Measurements from ENCODE around the gene NR2E1. TPM values are rescaled to one million over a fixed set of nuclear protein-coding genes. Genes with fewer than 3 reads are reported as not detected.

Gene NR2E1
- total and polyA plus RNA-seq, 2 of the 4 experiments (the other 2 are of a cell fraction): not detected

DNA sequence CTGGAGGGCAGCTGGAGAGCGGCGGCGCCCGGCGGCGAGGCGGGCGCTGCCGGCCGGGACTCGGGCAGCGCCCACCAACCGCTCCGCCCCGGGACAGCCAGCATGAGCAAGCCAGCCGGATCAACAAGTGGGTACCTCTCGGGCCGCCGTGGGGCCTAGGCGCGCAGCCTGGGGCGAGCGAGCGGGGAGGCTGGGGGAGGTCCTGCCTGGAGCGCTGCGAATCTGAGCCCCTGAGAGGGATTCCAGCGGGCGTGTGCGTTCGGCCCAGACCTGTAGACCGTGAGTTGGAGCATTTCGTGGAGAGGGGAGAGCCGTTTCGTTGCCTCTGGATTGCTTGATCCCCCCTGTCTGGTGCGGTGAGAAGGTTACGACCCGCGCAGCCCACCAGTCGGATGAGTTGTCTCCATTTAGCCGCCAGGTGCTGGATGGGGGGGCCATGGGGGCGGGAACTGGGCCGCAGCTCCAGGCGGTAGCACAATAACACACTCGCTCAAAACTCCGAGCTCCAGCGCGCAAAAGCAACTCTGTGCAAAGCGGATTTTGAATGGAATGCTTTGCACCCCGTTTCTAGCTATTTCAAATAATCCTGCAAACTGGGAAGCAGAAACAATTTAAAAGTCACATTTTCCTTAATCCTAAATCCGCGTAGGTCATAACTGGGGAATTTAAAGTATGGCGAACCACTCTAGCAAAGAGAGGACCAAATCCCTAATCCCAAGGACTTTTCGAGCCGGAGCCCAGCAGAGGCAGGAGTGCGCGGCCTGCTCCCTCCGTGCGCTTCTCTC lies 1.0 kb downstream of the NR2E1 start:
- no peak overlapping the region for H3K56ac ChIP-seq (ENCODE audit: extremely low read depth, insufficient read depth, low read length)
- H2AK9ac ChIP-seq (replicated peaks; ENCODE audit: low read depth, low read length, poor library complexity): no peak overlapping the region
- no peaks in the 10 kb centered on the region; the same call in 1 of the 2 replicates for H3K9me1 ChIP-seq (ENCODE audit: insufficient read depth, low read length)
- H2BK120ac ChIP-seq (ENCODE audit: low read depth, low read length): no peak overlapping the region
- H2BK15ac ChIP-seq (ENCODE audit: low read depth, low read length): no peak overlapping the region
- BruUV-seq (replicated peaks): no TSS peak
- no peak overlapping the region for H3K9ac ChIP-seq (ENCODE audit: low read depth, low read length)
- intact Hi-C loops (cut with micrococcal nuclease): no loop called here
- no peaks in the 10 kb centered on the region for H3K36me3 ChIP-seq (ENCODE audit: control insufficient read depth, insufficient read depth, low read length)
- H3K23ac ChIP-seq (ENCODE audit: low read depth, low read length): no peak overlapping the region
- peaks cover 100% of the 10 kb centered on the region for H3K27me3 ChIP-seq (ENCODE audit: control insufficient read depth, insufficient read depth, low read length)
- no peak overlapping the region for H2BK20ac ChIP-seq (ENCODE audit: low read depth, low read length)
- peaks cover 7% of the 10 kb centered on the region for H3K9me3 ChIP-seq (ENCODE audit: control insufficient read depth, insufficient read depth, low read length)
- H4K5ac ChIP-seq (ENCODE audit: low read depth, low read length): no peak overlapping the region
- DNase-seq (no peak), ATAC-seq (ENCODE audit: low read depth) (no peak)
- WGBS, 2 experiments (ENCODE audit: extremely low coverage in 2 of 2, insufficient read length in 1 of 2): 2% methylated on average over 17 of the region's 58 CpGs; no CpG with 5 or more reads in 1 of the 2 experiments
- no peak overlapping the region for H3K4me3 ChIP-seq (ENCODE audit: insufficient read depth, low read depth, low read length)
- H3K4me1 ChIP-seq (ENCODE audit: control insufficient read depth, insufficient read depth, low read length): no peaks in the 10 kb centered on the region; the same call in 1 of the 2 replicates
- CTCF ChIA-PET: no interaction called here
- POLR2A ChIA-PET (ENCODE audit: unreplicated experiment): no interaction called here
- H3K18ac ChIP-seq (ENCODE audit: low read depth, low read length): no peak overlapping the region
- in situ Hi-C loops (cut with MboI; ENCODE audit: low sequenced_read_pairs): no loop called here
- no peak overlapping the region for H3K27ac ChIP-seq (ENCODE audit: insufficient read depth, low read length)
- no peak overlapping the region for H3K4me2 ChIP-seq (ENCODE audit: low read depth, low read length)
- H4K8ac ChIP-seq (ENCODE audit: low read depth in 2 of 2, low read length in 2 of 2): no peak overlapping the region
- no peaks in the 10 kb centered on the region; the same call in none of the 2 replicates for H4K20me1 ChIP-seq (ENCODE audit: insufficient read depth, low read length)
- H3K79me1 ChIP-seq (ENCODE audit: low read depth in 1 of 2, low read length in 2 of 2): no peaks in the 10 kb centered on the region
- TF ChIP-seq NFE2L2 (IDR thresholded peaks at IDR 0.05; ENCODE audit: low read depth, low read length): no peak
- TF ChIP-seq, protein P1, sequence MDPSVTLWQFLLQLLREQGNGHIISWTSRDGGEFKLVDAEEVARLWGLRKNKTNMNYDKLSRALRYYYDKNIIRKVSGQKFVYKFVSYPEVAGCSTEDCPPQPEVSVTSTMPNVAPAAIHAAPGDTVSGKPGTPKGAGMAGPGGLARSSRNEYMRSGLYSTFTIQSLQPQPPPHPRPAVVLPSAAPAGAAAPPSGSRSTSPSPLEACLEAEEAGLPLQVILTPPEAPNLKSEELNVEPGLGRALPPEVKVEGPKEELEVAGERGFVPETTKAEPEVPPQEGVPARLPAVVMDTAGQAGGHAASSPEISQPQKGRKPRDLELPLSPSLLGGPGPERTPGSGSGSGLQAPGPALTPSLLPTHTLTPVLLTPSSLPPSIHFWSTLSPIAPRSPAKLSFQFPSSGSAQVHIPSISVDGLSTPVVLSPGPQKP (IDR thresholded peaks at IDR 0.05; ENCODE audit: borderline replicate concordance, low read depth, low read length): no peak
- no peak for TF ChIP-seq RAD21 (IDR thresholded peaks at IDR 0.05; ENCODE audit: low read length)
- no peak for TF ChIP-seq CHD1 (IDR thresholded peaks at IDR 0.05; ENCODE audit: low read depth, low read length)
- no peak for TF ChIP-seq MXI1 (IDR thresholded peaks at IDR 0.05; ENCODE audit: borderline replicate concordance, low read depth, low read length)
- TF ChIP-seq FOS (IDR thresholded peaks at IDR 0.05; ENCODE audit: low read depth, low read length): no peak
- TF ChIP-seq, protein P2, sequence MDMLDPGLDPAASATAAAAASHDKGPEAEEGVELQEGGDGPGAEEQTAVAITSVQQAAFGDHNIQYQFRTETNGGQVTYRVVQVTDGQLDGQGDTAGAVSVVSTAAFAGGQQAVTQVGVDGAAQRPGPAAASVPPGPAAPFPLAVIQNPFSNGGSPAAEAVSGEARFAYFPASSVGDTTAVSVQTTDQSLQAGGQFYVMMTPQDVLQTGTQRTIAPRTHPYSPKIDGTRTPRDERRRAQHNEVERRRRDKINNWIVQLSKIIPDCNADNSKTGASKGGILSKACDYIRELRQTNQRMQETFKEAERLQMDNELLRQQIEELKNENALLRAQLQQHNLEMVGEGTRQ (IDR thresholded peaks at IDR 0.05; ENCODE audit: low read depth, low read length): no peak
- TF ChIP-seq BHLHE40 (IDR thresholded peaks at IDR 0.05; ENCODE audit: low read depth, low read length): no peak
- no peak for TF ChIP-seq CEBPB (IDR thresholded peaks at IDR 0.05; ENCODE audit: low read depth, low read length)
- no peak for TF ChIP-seq RCOR1 (IDR thresholded peaks at IDR 0.05; ENCODE audit: insufficient replicate concordance, low read length)
- TF ChIP-seq, protein P3, sequence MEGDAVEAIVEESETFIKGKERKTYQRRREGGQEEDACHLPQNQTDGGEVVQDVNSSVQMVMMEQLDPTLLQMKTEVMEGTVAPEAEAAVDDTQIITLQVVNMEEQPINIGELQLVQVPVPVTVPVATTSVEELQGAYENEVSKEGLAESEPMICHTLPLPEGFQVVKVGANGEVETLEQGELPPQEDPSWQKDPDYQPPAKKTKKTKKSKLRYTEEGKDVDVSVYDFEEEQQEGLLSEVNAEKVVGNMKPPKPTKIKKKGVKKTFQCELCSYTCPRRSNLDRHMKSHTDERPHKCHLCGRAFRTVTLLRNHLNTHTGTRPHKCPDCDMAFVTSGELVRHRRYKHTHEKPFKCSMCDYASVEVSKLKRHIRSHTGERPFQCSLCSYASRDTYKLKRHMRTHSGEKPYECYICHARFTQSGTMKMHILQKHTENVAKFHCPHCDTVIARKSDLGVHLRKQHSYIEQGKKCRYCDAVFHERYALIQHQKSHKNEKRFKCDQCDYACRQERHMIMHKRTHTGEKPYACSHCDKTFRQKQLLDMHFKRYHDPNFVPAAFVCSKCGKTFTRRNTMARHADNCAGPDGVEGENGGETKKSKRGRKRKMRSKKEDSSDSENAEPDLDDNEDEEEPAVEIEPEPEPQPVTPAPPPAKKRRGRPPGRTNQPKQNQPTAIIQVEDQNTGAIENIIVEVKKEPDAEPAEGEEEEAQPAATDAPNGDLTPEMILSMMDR (conservative IDR thresholded peaks at IDR 0.05; ENCODE audit: low read depth, low read length): no peak
- no peak for TF ChIP-seq RFX5 (IDR thresholded peaks at IDR 0.05; ENCODE audit: low read depth, low read length)
- no peak for TF ChIP-seq POLR2A (IDR thresholded peaks at IDR 0.05; ENCODE audit: low read depth, low read length)
- no peak for TF ChIP-seq SMC3 (IDR thresholded peaks at IDR 0.05; ENCODE audit: low read depth, low read length)
- no peak for TF ChIP-seq MAFK (IDR thresholded peaks at IDR 0.05; ENCODE audit: low read depth, low read length)
- TF ChIP-seq MAZ (IDR thresholded peaks at IDR 0.05; ENCODE audit: borderline replicate concordance, low read depth, low read length): no peak
- H2AFZ ChIP-seq (replicated peaks; ENCODE audit: low read length, poor library complexity): peak overlapping the region; percentile 43
- no peak overlapping the region for H2AK5ac ChIP-seq (ENCODE audit: low read depth, low read length)
- no peak overlapping the region for H4K91ac ChIP-seq (ENCODE audit: insufficient read depth, low read depth, low read length)
- no peak overlapping the region for H3K4ac ChIP-seq (ENCODE audit: low read depth, low read length)
- H3K14ac ChIP-seq (replicated peaks; ENCODE audit: low read depth, low read length): no peak overlapping the region
- no peak overlapping the region for H2BK5ac ChIP-seq (ENCODE audit: low read depth, low read length, poor library complexity, severe bottlenecking)
- dilution Hi-C loops (cut with HindIII; ENCODE audit: low sequenced_read_pairs, unreplicated experiment): no loop called here

Measured in IMR-90 (cell line).